Mesenchymal stem cell (in vitro differentiated cells and primary cell): ENCODE measurements around the gene IL17D.
A peak's percentile ranks its signal among the peaks of the same experiment; 100 is the strongest.

Source experiments
- DNase-seq: peaks from one replicate; pipeline ENCODE4 v3.0.0-alpha.2; 2013
- H2AFZ ChIP-seq: one replicate; pipeline ENCODE4 v1.6.1; 2013; ENCODE audit warnings: low read depth, mild to moderate bottlenecking, control low read depth, inconsistent platforms, low read length, moderate library complexity
- H2AK5ac ChIP-seq: 2 replicates; pipeline ENCODE4 v1.6.1; 2013; ENCODE audit warnings: low read length, moderate library complexity, mild to moderate bottlenecking, inconsistent platforms; ENCODE audit not compliant: severe bottlenecking
- H2BK120ac ChIP-seq: one replicate; pipeline ENCODE4 v1.6.1; 2013; ENCODE audit warnings: low read depth, mild to moderate bottlenecking, inconsistent platforms, low read length, moderate library complexity
- H2BK12ac ChIP-seq, 2 experiments: one replicate each; pipeline ENCODE4 v1.6.1; 2013; ENCODE audit warnings: inconsistent platforms in 2 of 2, low read length in 2 of 2, mild to moderate bottlenecking in 2 of 2, moderate library complexity in 2 of 2, control low read depth in 1 of 2
- H2BK15ac ChIP-seq: one replicate; pipeline ENCODE4 v1.6.1; 2013; ENCODE audit warnings: mild to moderate bottlenecking, low read depth, inconsistent platforms; ENCODE audit not compliant: poor library complexity, severe bottlenecking
- H2BK5ac ChIP-seq: 2 replicates; pipeline ENCODE4 v1.6.1; 2013; ENCODE audit warnings: low read depth, mild to moderate bottlenecking, low read length, control low read depth, inconsistent platforms; ENCODE audit not compliant: poor library complexity, severe bottlenecking
- H3K14ac ChIP-seq, 2 experiments: one replicate each; pipeline ENCODE4 v1.6.1; 2013; ENCODE audit warnings: inconsistent platforms in 2 of 2, low read length in 2 of 2, control low read depth in 1 of 2, mild to moderate bottlenecking in 1 of 2, moderate library complexity in 1 of 2
- H3K18ac ChIP-seq, 2 experiments: one replicate each; pipeline ENCODE4 v1.6.1; 2013; ENCODE audit warnings: inconsistent platforms in 2 of 2, low read length in 2 of 2, control low read depth in 1 of 2, low read depth in 1 of 2, mild to moderate bottlenecking in 1 of 2
- H3K23ac ChIP-seq, 2 experiments: one replicate each; pipeline ENCODE4 v1.6.1; 2013; ENCODE audit warnings: inconsistent platforms in 2 of 2, low read length in 2 of 2, mild to moderate bottlenecking in 2 of 2, moderate library complexity in 2 of 2, control low read depth in 1 of 2
- H3K27ac ChIP-seq: 2 replicates; pipeline ENCODE4 v1.5.1; 2013; ENCODE audit warnings: mild to moderate bottlenecking, moderate library complexity, low read length, control low read depth, inconsistent platforms; ENCODE audit not compliant: poor library complexity, severe bottlenecking
- H3K27me3 ChIP-seq, 2 experiments: 2 replicates each; pipeline versions ENCODE4 v1.6.1 to v1.7.0; 2013; ENCODE audit warnings: low read length in 2 of 2, mild to moderate bottlenecking in 2 of 2, moderate library complexity in 2 of 2, control low read depth in 1 of 2, inconsistent platforms in 1 of 2; ENCODE audit not compliant: control insufficient read depth in 1 of 2, insufficient read depth in 1 of 2
- H3K36me3 ChIP-seq, 2 experiments: 2 replicates each; pipeline versions ENCODE4 v1.6.1 to v1.7.0; 2013; ENCODE audit warnings: low read length in 2 of 2, control low read depth in 1 of 2, inconsistent platforms in 1 of 2, low read depth in 1 of 2, mild to moderate bottlenecking in 1 of 2; ENCODE audit not compliant: insufficient read depth in 2 of 2, control insufficient read depth in 1 of 2
- H3K4ac ChIP-seq, 2 experiments: one replicate each; pipeline ENCODE4 v1.6.1; 2013; ENCODE audit warnings: inconsistent platforms in 2 of 2, low read length in 2 of 2, mild to moderate bottlenecking in 2 of 2, moderate library complexity in 2 of 2, control low read depth in 1 of 2, low read depth in 1 of 2
- H3K4me1 ChIP-seq: 2 replicates; pipeline ENCODE4 v1.6.1; 2013; ENCODE audit warnings: low read depth, low read length, control low read depth; ENCODE audit not compliant: control insufficient read depth, insufficient read depth
- H3K4me2 ChIP-seq: 2 replicates; pipeline ENCODE4 v1.6.1; 2013; ENCODE audit warnings: low read length, mild to moderate bottlenecking, inconsistent platforms; ENCODE audit not compliant: poor library complexity, severe bottlenecking
- H3K4me3 ChIP-seq, 2 experiments: 2 replicates each; pipeline versions ENCODE4 v1.5.1 to v1.7.0; 2013; ENCODE audit warnings: low read length in 2 of 2, mild to moderate bottlenecking in 2 of 2, control low read depth in 1 of 2, low read depth in 1 of 2; ENCODE audit not compliant: insufficient read depth in 1 of 2
- H3K79me1 ChIP-seq: replicated peaks from 2 replicates; pipeline ENCODE4 v1.6.1; 2013; ENCODE audit warnings: mild to moderate bottlenecking, control low read depth, low read length, inconsistent platforms; ENCODE audit not compliant: poor library complexity, severe bottlenecking
- H3K9ac ChIP-seq: 2 replicates; pipeline ENCODE4 v1.7.0; 2013; ENCODE audit warnings: mild to moderate bottlenecking, low read length, moderate library complexity
- H3K9me3 ChIP-seq: 2 replicates; pipeline ENCODE4 v1.7.0; 2013; ENCODE audit warnings: mild to moderate bottlenecking, low read length; ENCODE audit not compliant: control insufficient read depth
- H4K8ac ChIP-seq: one replicate; pipeline ENCODE4 v1.6.1; 2013; ENCODE audit warnings: inconsistent platforms, mild to moderate bottlenecking, low read length, moderate library complexity
- H4K91ac ChIP-seq: one replicate; pipeline ENCODE4 v1.6.1; 2013; ENCODE audit warnings: mild to moderate bottlenecking, low read length, inconsistent platforms
- WGBS: methylation state at CpG from one replicate; pipeline ENCODE4 v1.1.7; 2013; ENCODE audit warnings: mixed read lengths; 5-methylcytosine and 5-hydroxymethylcytosine counted together

IL17D gene

GRCh38 chr13:20728579-20729311, 25.2 kb downstream of the IL17D start:
- Histone ChIP-seq H2BK120ac (no peak overlapping the region), H3K4me2 (no peak overlapping the region), H3K9ac (no peak overlapping the region), H3K4me1 (peaks cover 2% of the 10 kb centered on the region), H3K18ac (no peak overlapping the region), H2BK5ac (no peak overlapping the region), H2AFZ (no peak overlapping the region), H3K4ac (no peak overlapping the region), H3K27me3 (no peaks in the 10 kb centered on the region), H2BK15ac (no peak overlapping the region), H3K14ac (no peak overlapping the region), H3K79me1 (no peaks in the 10 kb centered on the region), H3K9me3 (no peaks in the 10 kb centered on the region), H4K8ac (no peak overlapping the region), H4K91ac (no peak overlapping the region), H3K27ac (no peak overlapping the region), H3K4me3 (no peak overlapping the region), H3K23ac (no peak overlapping the region), H2BK12ac (no peak overlapping the region), H2AK5ac (no peak overlapping the region), H3K36me3 (peaks cover 0 to 4% of the 10 kb centered on the region in 2 experiments)
- WGBS, result 86% methylated on average over 14 of the region's 14 CpGs
- DNase-seq, result no peak

- Histone ChIP-seq H3K36me3 (peaks cover 0 to 4% of the 10 kb centered on the region in 2 experiments), H2BK5ac (no peak overlapping the region), H2BK15ac (no peak overlapping the region), H3K9me3 (no peaks in the 10 kb centered on the region), H3K23ac (peak overlapping the region in 1 of 2 experiments; percentile 63), H3K14ac (no peak overlapping the region), H3K4me2 (no peak overlapping the region), H3K4ac (no peak overlapping the region), H2BK120ac (no peak overlapping the region), H3K4me3 (no peak overlapping the region), H3K27ac (no peak overlapping the region), H2AFZ (no peak overlapping the region), H3K18ac (no peak overlapping the region), H3K4me1 (peaks cover 2% of the 10 kb centered on the region), H2BK12ac (no peak overlapping the region), H3K9ac (no peak overlapping the region), H4K8ac (no peak overlapping the region), H4K91ac (no peak overlapping the region), H3K27me3 (no peaks in the 10 kb centered on the region), H2AK5ac (no peak overlapping the region), H3K79me1 (no peaks in the 10 kb centered on the region)
- 95% methylated on average over 33 of the region's 33 CpGs for WGBS
- DNase-seq, result no peak
These were observed 26.4 kb downstream of the IL17D start for GRCh38 chr13:20729633-20730585.

GRCh38 chr13:20738616-20739015, 35.1 kb downstream of the IL17D start:
- no peak overlapping the region for H4K91ac ChIP-seq
- no peak for DNase-seq
- no peak overlapping the region for H3K4me2 ChIP-seq
- H3K4ac ChIP-seq, result no peak overlapping the region
- WGBS, result 95% methylated on average over 6 of the region's 6 CpGs
- H3K9me3 ChIP-seq, result no peaks in the 10 kb centered on the region
- H2BK120ac ChIP-seq, result no peak overlapping the region
- no peak overlapping the region for H3K18ac ChIP-seq
- H3K36me3 ChIP-seq, result peaks cover 6 to 10% of the 10 kb centered on the region in 2 experiments
- peaks cover 1% of the 10 kb centered on the region for H3K79me1 ChIP-seq
- H2BK5ac ChIP-seq, result no peak overlapping the region
- H2AK5ac ChIP-seq, result no peak overlapping the region
- H3K27me3 ChIP-seq, result no peaks in the 10 kb centered on the region
- H4K8ac ChIP-seq, result no peak overlapping the region
- no peak overlapping the region for H2BK12ac ChIP-seq
- H2BK15ac ChIP-seq, result no peak overlapping the region
- no peaks in the 10 kb centered on the region for H3K4me1 ChIP-seq
- no peak overlapping the region for H3K27ac ChIP-seq
- no peak overlapping the region for H3K9ac ChIP-seq
- no peak overlapping the region for H2AFZ ChIP-seq
- no peak overlapping the region for H3K14ac ChIP-seq
- no peak overlapping the region for H3K4me3 ChIP-seq
- no peak overlapping the region for H3K23ac ChIP-seq

GRCh38 chr13:20740021-20740420, 36.5 kb downstream of the IL17D start:
- Histone ChIP-seq H3K36me3 (peaks cover 6 to 10% of the 10 kb centered on the region in 2 experiments), H4K91ac (peak overlapping the region; percentile 39), H2BK15ac (no peak overlapping the region), H3K9ac (no peak overlapping the region), H3K9me3 (peaks cover 4% of the 10 kb centered on the region), H3K27me3 (no peaks in the 10 kb centered on the region), H3K4me3 (no peak overlapping the region), H3K23ac (no peak overlapping the region), H3K79me1 (peaks cover 1% of the 10 kb centered on the region), H2AK5ac (no peak overlapping the region), H3K4me1 (no peaks in the 10 kb centered on the region), H2BK120ac (no peak overlapping the region), H2BK5ac (no peak overlapping the region), H4K8ac (peak overlapping the region; percentile 41), H2AFZ (no peak overlapping the region), H3K27ac (no peak overlapping the region), H3K18ac (no peak overlapping the region), H3K4ac (no peak overlapping the region), H3K14ac (no peak overlapping the region), H2BK12ac (no peak overlapping the region), H3K4me2 (no peak overlapping the region)
- no peak for DNase-seq
- WGBS, result 99% methylated on average over 17 of the region's 22 CpGs
